Measurements from ENCODE around the gene DEDD2.

Gene DEDD2

DNA sequence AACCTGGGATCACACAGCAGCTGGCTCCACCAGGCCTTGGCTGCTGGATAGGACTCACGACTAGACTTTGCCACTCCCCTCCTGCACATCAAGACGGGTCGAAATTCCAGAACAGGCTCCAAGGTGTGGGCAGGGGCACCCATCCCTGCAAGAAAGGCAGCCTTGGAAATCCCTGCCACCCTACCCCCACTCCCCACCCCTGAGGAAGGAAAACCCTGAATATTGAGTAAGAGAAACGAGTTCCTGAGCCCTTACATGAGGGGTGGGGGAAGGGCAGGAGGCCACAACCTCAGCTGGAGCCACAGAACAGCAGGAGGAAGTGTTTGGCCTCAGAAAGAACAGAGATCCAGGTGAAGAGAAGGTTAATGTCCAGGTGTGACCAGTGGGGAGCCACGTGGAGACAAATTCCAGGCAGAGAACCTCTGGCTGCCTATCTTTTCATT lies 20.1 kb downstream of the DEDD2 start:
- Histone ChIP-seq H3K27me3 (ENCODE audit: insufficient read depth, low read length, poor library complexity, severe bottlenecking) (no peaks in the 10 kb centered on the region), H3K4me2 (ENCODE audit: low read depth, low read length, poor library complexity, severe bottlenecking) (peak overlapping the region; percentile 62), H3K36me3 (ENCODE audit: insufficient read depth, low read length) (peaks cover 25% of the 10 kb centered on the region; the same call in 1 of the 2 replicates), H3K9ac (ENCODE audit: low read depth, low read length, poor library complexity, severe bottlenecking) (no peak overlapping the region), H3K79me2 (ENCODE audit: insufficient read depth, low read length) (peaks cover 20% of the 10 kb centered on the region), H3K4me3 (ENCODE audit: low read length, poor library complexity, severe bottlenecking) (peak overlapping the region; percentile 4), H3K9me2 (replicated peaks; ENCODE audit: low read depth, low read length) (no peaks in the 10 kb centered on the region), H3K4me1 (ENCODE audit: insufficient read depth, low read length, poor library complexity, severe bottlenecking) (peaks cover 52% of the 10 kb centered on the region), H3K9me3 (ENCODE audit: insufficient read depth, low read depth, low read length) (no peaks in the 10 kb centered on the region), H3F3A (ENCODE audit: low read depth) (peaks cover 22% of the 10 kb centered on the region), H2AFZ (ENCODE audit: low read length) (no peak overlapping the region), H4K20me1 (ENCODE audit: insufficient read depth, low read length, poor library complexity, severe bottlenecking) (no peaks in the 10 kb centered on the region)
- no peak for TF ChIP-seq EZH2phosphoT487 (IDR thresholded peaks at IDR 0.05; ENCODE audit: borderline replicate concordance)
- TF ChIP-seq, protein P1, sequence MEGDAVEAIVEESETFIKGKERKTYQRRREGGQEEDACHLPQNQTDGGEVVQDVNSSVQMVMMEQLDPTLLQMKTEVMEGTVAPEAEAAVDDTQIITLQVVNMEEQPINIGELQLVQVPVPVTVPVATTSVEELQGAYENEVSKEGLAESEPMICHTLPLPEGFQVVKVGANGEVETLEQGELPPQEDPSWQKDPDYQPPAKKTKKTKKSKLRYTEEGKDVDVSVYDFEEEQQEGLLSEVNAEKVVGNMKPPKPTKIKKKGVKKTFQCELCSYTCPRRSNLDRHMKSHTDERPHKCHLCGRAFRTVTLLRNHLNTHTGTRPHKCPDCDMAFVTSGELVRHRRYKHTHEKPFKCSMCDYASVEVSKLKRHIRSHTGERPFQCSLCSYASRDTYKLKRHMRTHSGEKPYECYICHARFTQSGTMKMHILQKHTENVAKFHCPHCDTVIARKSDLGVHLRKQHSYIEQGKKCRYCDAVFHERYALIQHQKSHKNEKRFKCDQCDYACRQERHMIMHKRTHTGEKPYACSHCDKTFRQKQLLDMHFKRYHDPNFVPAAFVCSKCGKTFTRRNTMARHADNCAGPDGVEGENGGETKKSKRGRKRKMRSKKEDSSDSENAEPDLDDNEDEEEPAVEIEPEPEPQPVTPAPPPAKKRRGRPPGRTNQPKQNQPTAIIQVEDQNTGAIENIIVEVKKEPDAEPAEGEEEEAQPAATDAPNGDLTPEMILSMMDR (conservative IDR thresholded peaks at IDR 0.05; ENCODE audit: low read length) = no peak

GRCh38 chr19:42196011-42197001 lies 21.2 kb downstream of the DEDD2 start:
- Histone ChIP-seq H4K20me1 (ENCODE audit: insufficient read depth, low read length, poor library complexity, severe bottlenecking) (no peaks in the 10 kb centered on the region), H3K36me3 (ENCODE audit: insufficient read depth, low read length) (peaks cover 14% of the 10 kb centered on the region; the same call in 1 of the 2 replicates), H3K4me1 (ENCODE audit: insufficient read depth, low read length, poor library complexity, severe bottlenecking) (peaks cover 54% of the 10 kb centered on the region), H3K79me2 (ENCODE audit: insufficient read depth, low read length) (peaks cover 9% of the 10 kb centered on the region), H3K4me2 (ENCODE audit: low read depth, low read length, poor library complexity, severe bottlenecking) (peak overlapping the region; percentile 62), H3K9me3 (ENCODE audit: insufficient read depth, low read depth, low read length) (no peaks in the 10 kb centered on the region), H3K27me3 (ENCODE audit: insufficient read depth, low read length, poor library complexity, severe bottlenecking) (no peaks in the 10 kb centered on the region), H3K9ac (ENCODE audit: low read depth, low read length, poor library complexity, severe bottlenecking) (no peak overlapping the region), H3K4me3 (ENCODE audit: low read length, poor library complexity, severe bottlenecking) (no peak overlapping the region), H2AFZ (ENCODE audit: low read length) (no peak overlapping the region), H3K9me2 (replicated peaks; ENCODE audit: low read depth, low read length) (no peaks in the 10 kb centered on the region), H3F3A (ENCODE audit: low read depth) (peaks cover 22% of the 10 kb centered on the region)
- no peak for TF ChIP-seq EZH2phosphoT487 (IDR thresholded peaks at IDR 0.05; ENCODE audit: borderline replicate concordance)
- TF ChIP-seq, protein P1 (conservative IDR thresholded peaks at IDR 0.05; ENCODE audit: low read length) = no peak

DNA sequence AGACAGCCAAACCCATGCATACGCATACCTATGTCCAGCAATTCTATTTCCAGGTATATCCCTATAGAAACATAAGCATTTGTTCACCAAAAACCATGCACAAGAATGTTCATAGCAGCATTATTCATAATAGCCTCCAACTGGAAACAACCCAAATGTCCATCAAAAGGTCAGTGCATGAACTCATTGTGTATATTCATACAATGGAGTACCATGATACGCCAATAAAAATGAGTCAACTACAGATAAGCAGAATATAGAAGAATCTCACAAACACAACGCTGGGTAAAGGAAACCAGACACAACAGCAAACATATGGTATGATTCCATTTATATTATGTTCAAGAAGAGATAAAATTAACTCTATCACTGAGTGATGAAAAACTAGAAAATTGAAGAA lies 23.8 kb downstream of the DEDD2 start:
- 0 out of 2 replicates have a peak, but pooled peaks cover 2% of the 10 kb centered on the region for H3F3A ChIP-seq (ENCODE audit: low read depth)
- no peaks in the 10 kb centered on the region for H3K9me3 ChIP-seq (ENCODE audit: insufficient read depth, low read depth, low read length)
- H2AFZ ChIP-seq (ENCODE audit: low read length) = no peak overlapping the region
- H3K9ac ChIP-seq (ENCODE audit: low read depth, low read length, poor library complexity, severe bottlenecking) = no peak overlapping the region
- H3K4me2 ChIP-seq (ENCODE audit: low read depth, low read length, poor library complexity, severe bottlenecking) = no peak overlapping the region
- TF ChIP-seq EZH2phosphoT487 (IDR thresholded peaks at IDR 0.05; ENCODE audit: borderline replicate concordance) = no peak
- TF ChIP-seq, protein P1 (conservative IDR thresholded peaks at IDR 0.05; ENCODE audit: low read length) = no peak
- H3K79me2 ChIP-seq (ENCODE audit: insufficient read depth, low read length) = no peaks in the 10 kb centered on the region
- no peak overlapping the region for H3K4me3 ChIP-seq (ENCODE audit: low read length, poor library complexity, severe bottlenecking)
- peaks cover 37% of the 10 kb centered on the region for H3K4me1 ChIP-seq (ENCODE audit: insufficient read depth, low read length, poor library complexity, severe bottlenecking)
- no peaks in the 10 kb centered on the region for H4K20me1 ChIP-seq (ENCODE audit: insufficient read depth, low read length, poor library complexity, severe bottlenecking)
- peaks cover 9% of the 10 kb centered on the region; the same call in 1 of the 2 replicates for H3K36me3 ChIP-seq (ENCODE audit: insufficient read depth, low read length)
- H3K9me2 ChIP-seq (replicated peaks; ENCODE audit: low read depth, low read length) = no peaks in the 10 kb centered on the region
- no peaks in the 10 kb centered on the region for H3K27me3 ChIP-seq (ENCODE audit: insufficient read depth, low read length, poor library complexity, severe bottlenecking)

All from Loucy (cell line).